Thoracic aorta (tissue), 2 donors: Measurements from ENCODE around the gene NRG4. TPM values are rescaled to one million over a fixed set of nuclear protein-coding genes. Genes with fewer than 3 reads are reported as not detected.

Source experiments
- ATAC-seq: fragments of 150-250 bp; one replicate; pipeline ENCODE4 v1.8.0; 2017; ENCODE audit warnings: low read depth; ENCODE audit not compliant: insufficient number of reproducible peaks, low FRiP score
- DNase-seq: peaks from one replicate; pipeline ENCODE4 v3.0.0-alpha.2; 2020; ENCODE audit warnings: low spot score
- H3K27ac ChIP-seq, 2 donors: fragments of 200-600 bp; sonication (generic); 1 replicate in 1 of 2; 2 replicates in 1 of 2; pipeline ENCODE4 v1.5.1; 2016; ENCODE audit warnings: mild to moderate bottlenecking in 2 of 2, moderate library complexity in 2 of 2
- H3K27me3 ChIP-seq: fragments of 200-600 bp; sonication (generic); replicated peaks from 2 replicates; pipeline ENCODE4 v1.6.0; 2016; ENCODE audit warnings: mild to moderate bottlenecking; ENCODE audit not compliant: insufficient read depth
- H3K36me3 ChIP-seq: fragments of 200-600 bp; sonication (generic); one replicate; pipeline ENCODE4 v1.5.1; 2016
- H3K4me1 ChIP-seq, 2 donors: fragments of 200-600 bp; sonication (generic); 1 replicate in 1 of 2; 2 replicates in 1 of 2; pipeline versions ENCODE4 v1.5.1 to v1.6.0; 2016; ENCODE audit warnings: low read depth in 2 of 2, mild to moderate bottlenecking in 1 of 2; ENCODE audit not compliant: control insufficient read depth in 1 of 2
- H3K4me3 ChIP-seq: fragments of 200-600 bp; sonication (generic); 2 replicates; pipeline ENCODE4 v1.5.1; 2016; ENCODE audit warnings: mild to moderate bottlenecking
- H3K9me3 ChIP-seq: fragments of 200-600 bp; sonication (generic); 2 replicates; pipeline ENCODE4 v1.5.1; 2016
- CTCF ChIP-seq: fragments of 200-600 bp; sonication (generic); IDR thresholded peaks from one replicate; pipeline ENCODE4 v1.5.1; 2019; ENCODE audit warnings: antibody characterized with exemption
- total RNA-seq, 2 donors: library from RNA; depleted of rRNA; stranded (reverse); fragments of >200 nt; gene quantifications; one replicate each; pipeline versions ENCODE4 v1.1.0 to v1.2.3, GENCODE V29; 2016

Gene NRG4
- total RNA-seq, 2 donors from 2014 or later, result not detected

- Histone ChIP-seq H3K4me3 (no peak overlapping the region), H3K36me3 (no peaks in the 10 kb centered on the region), H3K27me3 (no peaks in the 10 kb centered on the region), H3K9me3 (no peaks in the 10 kb centered on the region), H3K4me1 (no peaks in the 10 kb centered on the region), H3K27ac (no peak overlapping the region)
- TF ChIP-seq CTCF, result no peak
- DNase-seq, result no peak
- no peak for ATAC-seq
These were observed 63.4 kb downstream of the NRG4 start for GRCh38 chr15:75948761-75949296.

GRCh38 chr15:75947092-75947491 lies 65.1 kb downstream of the NRG4 start:
- H3K27ac ChIP-seq, result no peak overlapping the region
- ATAC-seq, result no peak
- no peaks in the 10 kb centered on the region for H3K27me3 ChIP-seq
- H3K36me3 ChIP-seq, result no peaks in the 10 kb centered on the region
- no peaks in the 10 kb centered on the region for H3K9me3 ChIP-seq
- no peaks in the 10 kb centered on the region for H3K4me1 ChIP-seq
- no peak overlapping the region for H3K4me3 ChIP-seq
- no peak for TF ChIP-seq CTCF
- no peak for DNase-seq

GRCh38 chr15:75945953-75946352 lies 66.3 kb downstream of the NRG4 start:
- TF ChIP-seq CTCF, result no peak
- DNase-seq, result no peak
- H3K27ac ChIP-seq, result no peak overlapping the region
- no peak overlapping the region for H3K4me3 ChIP-seq
- no peak for ATAC-seq
- no peaks in the 10 kb centered on the region for H3K27me3 ChIP-seq
- no peaks in the 10 kb centered on the region for H3K36me3 ChIP-seq
- no peaks in the 10 kb centered on the region for H3K9me3 ChIP-seq
- H3K4me1 ChIP-seq, result no peaks in the 10 kb centered on the region

- Histone ChIP-seq H3K9me3 (no peaks in the 10 kb centered on the region), H3K27me3 (no peaks in the 10 kb centered on the region), H3K4me3 (no peak overlapping the region), H3K27ac (no peak overlapping the region), H3K36me3 (no peaks in the 10 kb centered on the region), H3K4me1 (no peaks in the 10 kb centered on the region)
- DNase-seq (no peak), ATAC-seq (no peak)
- TF ChIP-seq CTCF, result no peak
These were observed 68.5 kb downstream of the NRG4 start for GRCh38 chr15:75943713-75944215.

- Histone ChIP-seq H3K9me3 (no peaks in the 10 kb centered on the region), H3K27me3 (no peaks in the 10 kb centered on the region), H3K36me3 (no peaks in the 10 kb centered on the region), H3K4me1 (no peaks in the 10 kb centered on the region), H3K27ac (no peak overlapping the region), H3K4me3 (no peak overlapping the region)
- ATAC-seq, result no peak
- DNase-seq, result no peak
- TF ChIP-seq CTCF, result no peak
These were observed 69.0 kb downstream of the NRG4 start for GRCh38 chr15:75943246-75943645.
